DMS153 treated with DMSO at 0.1 percent for 48 hours (cell line): Measurements from ENCODE around the gene BEND6.
"Not testable (repeated sequence)": the region's sequence is repeated elsewhere in the genome, so short reads cannot be mapped to it uniquely, and the experiment has no call there.

Experiments
- DNase-seq: peaks from one replicate; lab custom pipeline; 2025; ENCODE audit not compliant: unreplicated experiment; lab: John Stamatoyannopoulos, UW

BEND6 gene

GRCh38 chr6:56977192-56977591 is 22.3 kb downstream of the BEND6 start:
- DNase-seq = no peak

DNA sequence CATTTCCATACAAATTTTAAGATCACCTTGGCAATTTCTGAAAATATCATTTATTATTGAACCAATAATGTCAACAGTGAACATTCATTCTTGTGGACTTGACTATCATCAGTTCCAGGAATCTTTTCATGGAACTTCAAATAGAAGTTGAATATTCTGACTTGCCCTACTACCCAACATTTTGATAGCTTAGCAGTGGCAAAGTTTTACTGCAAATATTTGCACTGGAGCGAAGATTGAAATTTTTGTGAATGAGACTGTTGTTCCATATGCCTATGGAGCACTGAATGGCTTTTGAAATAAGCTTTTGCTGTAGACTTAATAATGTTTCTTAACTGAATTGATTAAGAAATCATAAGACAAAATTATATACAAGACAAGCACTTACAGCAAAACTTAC is 23.6 kb downstream of the BEND6 start:
- no peak for DNase-seq

- no peak for DNase-seq
These were observed 29.5 kb downstream of the BEND6 start for GRCh38 chr6:56984361-56984760.

DNA sequence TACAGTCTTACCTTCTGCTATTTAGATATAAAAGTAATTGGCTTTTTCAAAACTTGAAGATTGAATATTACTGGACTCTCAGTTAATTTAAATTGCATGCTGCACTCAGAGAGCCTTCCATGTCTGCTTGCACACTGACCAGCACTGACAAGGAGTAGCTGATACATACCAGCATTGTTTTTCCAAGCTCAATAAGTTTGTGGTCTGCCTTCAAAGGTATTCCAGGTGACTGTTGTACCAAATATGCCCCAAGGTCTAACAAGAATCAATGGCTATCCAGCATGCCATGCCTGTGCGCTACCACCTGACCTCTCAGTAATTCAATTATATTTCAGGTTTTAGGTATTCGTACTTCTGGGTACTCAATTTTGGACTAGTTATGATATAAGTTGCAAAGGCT is 30.0 kb downstream of the BEND6 start:
- DNase-seq = no peak

GRCh38 chr6:56986611-56987010 is 31.7 kb downstream of the BEND6 start:
- no peak for DNase-seq

DNA sequence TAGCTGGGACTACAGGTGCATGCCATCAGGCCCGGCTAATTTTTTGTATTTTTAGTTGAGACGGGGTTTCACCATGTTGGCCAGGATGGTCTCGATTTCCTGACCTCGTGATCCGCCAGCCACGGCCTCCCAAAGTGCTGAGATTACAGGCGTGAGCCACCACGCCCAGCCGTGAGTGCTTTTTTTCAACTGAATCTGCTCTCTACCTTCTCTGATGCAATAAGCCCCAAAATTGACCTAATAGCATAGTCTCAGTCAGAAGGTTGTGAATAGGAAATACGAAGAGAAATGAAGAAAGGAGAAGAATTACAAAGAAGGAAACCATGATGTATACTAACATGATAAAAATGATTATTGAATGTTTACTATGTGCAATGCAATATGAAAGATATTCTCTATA is 33.2 kb downstream of the BEND6 start:
- no peak for DNase-seq

DNA sequence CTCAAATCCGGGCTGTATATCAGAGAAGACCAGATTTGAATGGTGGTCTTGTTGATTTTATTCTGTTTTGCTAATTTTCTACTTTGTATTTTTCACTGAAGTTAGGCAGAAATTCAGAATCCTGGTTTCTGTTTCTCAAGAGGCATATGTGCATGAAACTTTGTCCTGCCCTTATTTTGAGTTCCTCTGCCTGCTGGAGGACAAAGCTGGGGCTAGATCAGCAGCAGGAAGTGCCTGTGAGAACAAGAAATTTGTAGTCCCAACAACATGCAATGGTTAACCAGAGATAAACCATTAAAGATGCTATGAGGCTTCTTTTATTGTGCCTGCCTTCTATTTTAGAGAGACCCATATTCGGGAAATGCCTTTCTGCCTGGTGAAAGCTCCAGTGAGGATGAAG is 37.1 kb downstream of the BEND6 start:
- no peak for DNase-seq

DNA sequence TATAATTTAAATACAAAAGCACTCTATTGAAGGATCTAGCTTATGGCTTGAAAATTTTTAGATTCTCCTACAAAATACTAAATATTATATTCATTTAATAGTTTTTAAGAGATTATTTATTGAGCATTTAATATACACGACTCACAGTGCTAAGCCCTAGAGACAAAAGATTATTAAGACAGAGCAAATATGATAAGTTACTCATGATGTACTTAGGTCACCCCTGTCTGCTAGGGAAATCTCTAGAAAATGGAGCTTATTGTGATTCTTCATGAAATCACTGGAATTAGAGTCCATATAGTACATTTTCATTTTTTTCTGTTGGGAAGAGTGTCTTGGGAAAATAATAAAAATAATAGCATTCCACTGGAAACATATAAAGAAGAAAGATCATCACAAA is 37.8 kb downstream of the BEND6 start:
- DNase-seq = no peak

GRCh38 chr6:56995347-56995902 is 40.5 kb downstream of the BEND6 start:
- DNase-seq = no peak

DNA sequence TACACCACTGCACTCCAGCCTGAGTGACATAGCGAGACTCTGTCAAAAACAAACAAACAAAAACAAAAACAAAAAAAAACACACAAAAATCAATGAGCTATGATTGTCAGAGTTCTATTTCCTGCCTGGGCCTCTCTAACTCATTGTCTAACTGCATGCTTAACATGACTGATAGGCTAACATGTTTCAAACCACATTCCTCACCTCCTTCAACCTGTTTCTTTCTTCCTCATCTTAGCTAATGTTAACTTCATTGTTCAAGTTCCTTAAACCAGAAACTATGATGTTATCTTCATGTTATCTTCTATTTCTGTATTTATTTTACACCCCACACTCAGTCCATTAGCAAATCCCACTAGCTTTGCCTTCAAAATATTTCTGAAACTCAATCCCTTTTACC is 41.5 kb downstream of the BEND6 start:
- no peak for DNase-seq

DNA sequence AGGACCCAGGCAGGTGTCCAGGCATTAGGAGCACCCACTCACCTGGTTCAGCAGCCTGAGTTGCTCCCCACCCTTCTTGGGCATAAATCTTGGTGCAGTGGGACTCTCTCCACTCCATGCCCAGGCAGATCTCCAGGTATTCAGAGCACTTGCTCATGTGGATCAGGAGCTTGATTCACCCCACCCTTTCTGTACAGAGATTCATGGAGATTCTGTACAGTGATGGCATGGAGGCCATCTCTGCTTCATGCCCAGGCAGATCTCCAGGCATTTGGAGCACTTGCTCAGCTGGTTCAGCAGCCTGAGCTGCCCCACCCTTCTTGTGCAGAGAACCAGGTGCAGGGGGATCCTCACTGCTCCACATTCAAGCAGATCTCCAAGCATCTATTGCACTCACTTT is 44.1 kb downstream of the BEND6 start:
- DNase-seq = no peak

DNA sequence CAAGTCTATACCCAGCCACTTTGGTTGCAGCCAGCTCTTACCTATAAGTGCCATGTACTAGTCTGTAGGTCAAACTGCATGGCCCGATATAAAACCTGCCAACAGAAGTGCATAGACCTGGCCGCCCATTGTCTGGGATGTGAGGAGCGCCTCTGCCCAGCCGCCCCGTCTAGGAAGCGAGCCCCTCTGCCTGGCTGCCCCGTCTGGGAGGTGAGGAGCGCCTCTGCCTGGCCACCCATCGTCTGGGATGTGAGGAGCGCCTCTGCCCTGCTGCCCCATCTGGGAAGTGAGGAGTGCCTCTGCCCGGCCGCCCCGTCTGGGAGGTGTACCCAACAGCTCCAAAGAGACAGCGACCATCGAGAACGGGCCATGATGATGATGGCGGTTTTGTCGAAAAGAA is 44.8 kb downstream of the BEND6 start:
- DNase-seq = not testable (repeated sequence)

DNA sequence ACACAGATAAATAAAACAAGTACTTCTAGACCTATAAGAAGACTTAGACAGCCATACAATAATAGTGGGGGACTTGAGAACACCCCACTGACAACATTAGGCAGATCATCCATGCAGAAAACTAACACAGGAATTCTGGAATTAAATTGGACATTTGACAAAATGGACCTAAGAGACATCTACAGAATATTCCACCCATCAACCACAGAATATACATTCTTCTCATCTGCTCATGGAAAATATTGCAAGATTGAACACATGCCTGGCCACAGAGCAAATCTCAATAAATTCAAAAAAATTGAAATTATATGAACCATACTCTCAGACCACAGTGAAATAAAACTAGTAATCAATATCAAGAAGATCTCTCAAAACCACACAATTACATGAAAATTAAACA is 47.3 kb downstream of the BEND6 start:
- no peak for DNase-seq

GRCh38 chr6:57004292-57004691 is 49.4 kb downstream of the BEND6 start:
- DNase-seq = no peak

DNA sequence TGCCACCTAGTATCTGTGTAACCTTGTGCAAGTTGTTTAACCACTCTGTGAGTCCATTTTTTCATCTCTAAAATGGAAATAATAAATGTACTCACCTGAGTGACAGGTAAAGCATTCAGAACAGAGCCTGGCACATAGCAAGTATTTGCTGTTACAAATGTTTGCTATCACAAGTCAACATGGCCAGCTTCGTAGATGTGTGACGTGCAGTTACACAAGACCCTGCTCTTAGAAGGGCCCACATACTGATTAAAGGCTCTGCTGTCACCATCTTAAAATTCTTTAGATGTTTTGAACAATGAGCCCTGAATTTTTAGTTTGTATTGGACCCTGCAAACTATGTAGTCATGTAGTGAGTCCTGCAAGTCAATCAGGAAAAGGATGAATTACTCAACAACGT is 51.2 kb downstream of the BEND6 start:
- no peak for DNase-seq

DNA sequence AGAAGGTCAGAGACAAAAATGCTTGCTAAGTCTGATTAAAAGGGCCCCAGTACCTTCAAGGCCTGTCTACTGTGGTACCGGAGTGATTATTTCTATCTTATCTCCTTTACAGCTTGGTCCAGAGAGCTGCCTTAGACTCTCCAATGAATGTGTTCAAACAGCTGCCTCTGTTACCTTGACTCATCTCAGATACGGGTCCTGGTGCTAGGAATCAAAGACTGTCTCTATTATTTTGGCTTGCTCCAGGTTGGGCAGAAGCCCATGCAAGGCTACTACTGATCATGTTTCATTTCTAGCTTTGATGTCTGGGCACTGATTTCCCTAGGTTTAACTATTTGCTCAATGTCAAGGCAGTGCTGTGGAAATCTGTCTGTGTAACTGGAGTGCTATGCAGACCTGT is 53.2 kb downstream of the BEND6 start:
- not testable (repeated sequence) for DNase-seq

DNA sequence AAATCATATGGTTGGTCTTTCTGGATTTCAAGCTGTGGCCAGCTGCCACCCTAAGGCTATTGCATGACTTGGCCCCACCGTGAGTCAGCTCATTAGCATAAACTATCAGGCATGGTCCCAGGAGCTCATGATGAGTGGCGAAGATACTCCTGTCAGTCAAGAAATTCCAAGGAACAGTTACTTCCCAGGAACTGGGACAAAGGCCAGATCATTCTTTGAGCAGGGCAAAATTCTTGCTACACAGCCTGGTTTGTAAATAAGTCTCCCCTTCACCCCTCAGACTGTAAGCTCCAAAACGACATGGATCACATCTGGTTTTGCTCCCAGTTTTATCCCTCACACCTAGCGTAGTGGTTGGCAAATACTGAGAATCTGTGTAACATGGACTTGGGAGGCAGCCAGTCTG is 58.6 kb downstream of the BEND6 start:
- no peak for DNase-seq

GRCh38 chr6:57017069-57017468 is 62.2 kb downstream of the BEND6 start:
- no peak for DNase-seq

GRCh38 chr6:57017841-57018240 is 62.9 kb downstream of the BEND6 start:
- DNase-seq = no peak

- DNase-seq = no peak
These were observed 64.5 kb downstream of the BEND6 start for GRCh38 chr6:57019434-57019833.

- peak; percentile 15 for DNase-seq
These were observed 66.3 kb downstream of the BEND6 start for GRCh38 chr6:57021086-57021720.

DNA sequence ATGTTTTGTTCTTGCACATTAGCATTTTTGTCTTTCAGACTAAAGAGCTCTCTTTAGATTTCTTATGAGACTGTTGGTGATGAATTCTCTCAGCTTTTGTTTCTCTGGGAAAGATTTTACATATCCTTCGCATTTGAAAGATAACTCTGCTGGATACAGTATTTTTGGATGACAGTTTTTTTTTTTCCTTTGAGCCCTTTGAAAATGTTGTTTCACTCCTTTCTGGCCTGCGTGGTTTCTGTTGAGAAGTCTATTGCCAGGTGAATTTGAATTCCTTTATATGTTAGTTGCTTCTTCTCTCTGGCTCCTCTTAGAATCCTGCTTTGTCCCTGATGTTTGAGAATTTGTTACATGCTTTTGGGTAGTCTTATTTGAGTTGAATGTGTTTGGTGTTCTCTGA is 69.4 kb downstream of the BEND6 start:
- no peak for DNase-seq

- no peak for DNase-seq
These were observed 69.9 kb downstream of the BEND6 start for GRCh38 chr6:57024775-57025174.
